Activated CD8-positive, alpha-beta memory T cell treated with anti-CD3 and anti-CD28 coated beads, Interleukin-2, amount 50 U/mL, for 4 hours (primary cell): ENCODE results near the gene STYK1.
"Not testable (repeated sequence)": the region's sequence is repeated elsewhere in the genome, so short reads cannot be mapped to it uniquely, and the experiment has no call there.

ENCODE experiments used
- DNase-seq: peaks from one replicate; pipeline ENCODE4 v3.0.0-alpha.2; 2020

The STYK1 gene

GRCh38 chr12:10618338-10618987 lies 55.4 kb downstream of the STYK1 start:
- DNase-seq: no peak

- DNase-seq: no peak
Measured at GRCh38 chr12:10617863-10618262, 56.0 kb downstream of the STYK1 start.

DNA sequence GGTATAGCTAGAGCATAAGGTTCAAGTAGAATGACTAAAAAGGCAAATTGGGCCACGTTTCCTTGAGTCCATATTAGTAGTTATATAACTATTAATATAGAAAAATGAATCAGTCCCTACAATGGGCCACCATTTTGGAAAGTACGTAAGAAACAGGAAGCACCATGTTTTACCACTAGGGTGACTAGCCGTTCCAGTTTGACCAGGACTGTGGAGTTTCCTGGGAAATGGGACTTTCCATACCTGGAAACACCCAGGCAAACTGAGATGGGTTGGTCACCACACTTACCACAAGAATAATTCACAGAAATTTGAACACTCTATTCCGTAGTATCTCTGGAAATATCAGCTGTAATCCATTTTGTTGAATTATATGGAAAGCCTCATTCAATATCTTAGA lies 58.3 kb downstream of the STYK1 start:
- no peak for DNase-seq

DNA sequence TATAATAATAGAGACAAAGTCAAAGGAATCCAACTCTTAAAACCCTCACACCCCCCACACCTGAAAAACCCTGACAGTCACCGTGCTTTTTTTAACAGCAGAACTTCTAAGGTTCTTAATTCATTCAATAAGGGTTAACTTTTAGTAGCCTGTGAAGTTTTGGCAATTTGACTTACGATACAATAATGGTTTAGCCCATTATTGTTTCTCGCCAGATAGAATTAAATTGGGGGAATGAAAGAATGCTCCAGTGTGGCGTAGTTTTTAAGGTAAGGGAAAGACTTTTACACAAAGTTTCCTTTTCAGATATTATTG lies 59.8 kb downstream of the STYK1 start:
- DNase-seq: no peak

- DNase-seq: peak; percentile 99
Measured at GRCh38 chr12:10613349-10614055, 60.4 kb downstream of the STYK1 start, which contains the start of gene MAGOHB. MAGOHB (minus strand) TSS chr12:10613609; CDS start chr12:10613532, 77 bp downstream.

GRCh38 chr12:10612984-10613348 lies 60.9 kb downstream of the STYK1 start:
- DNase-seq: no peak

GRCh38 chr12:10612110-10612509 lies 61.7 kb downstream of the STYK1 start:
- DNase-seq: no peak

- DNase-seq: not testable (repeated sequence)
Measured at GRCh38 chr12:10611258-10611657, 62.6 kb downstream of the STYK1 start.

GRCh38 chr12:10610188-10610587 lies 63.7 kb downstream of the STYK1 start:
- DNase-seq: no peak

DNA sequence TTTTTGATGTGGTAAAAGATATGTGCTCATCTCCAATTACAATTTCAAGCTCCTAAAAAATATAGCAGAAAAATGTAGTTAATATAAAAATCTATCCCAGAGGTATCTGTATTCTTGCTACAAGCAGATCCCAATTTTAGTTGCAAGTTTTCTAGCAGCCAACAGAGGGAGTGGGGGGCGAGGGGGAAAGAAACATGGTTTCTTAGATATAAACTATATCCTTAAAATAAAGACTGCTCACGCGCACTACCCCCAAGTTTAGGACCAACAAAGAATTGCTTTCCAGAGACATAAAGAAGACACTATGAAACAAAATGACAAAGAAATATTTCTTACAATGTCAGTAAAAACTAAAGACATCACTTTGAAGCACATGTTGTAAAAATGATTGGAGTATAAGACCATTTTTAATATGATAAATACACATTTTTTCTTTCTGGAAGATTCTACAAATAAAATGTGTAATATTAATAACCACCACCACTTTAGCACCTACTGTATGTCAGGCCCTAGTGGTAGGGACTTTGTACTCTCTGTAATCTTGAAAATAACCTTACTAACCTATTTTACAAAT lies 65.9 kb downstream of the STYK1 start:
- DNase-seq: no peak

DNA sequence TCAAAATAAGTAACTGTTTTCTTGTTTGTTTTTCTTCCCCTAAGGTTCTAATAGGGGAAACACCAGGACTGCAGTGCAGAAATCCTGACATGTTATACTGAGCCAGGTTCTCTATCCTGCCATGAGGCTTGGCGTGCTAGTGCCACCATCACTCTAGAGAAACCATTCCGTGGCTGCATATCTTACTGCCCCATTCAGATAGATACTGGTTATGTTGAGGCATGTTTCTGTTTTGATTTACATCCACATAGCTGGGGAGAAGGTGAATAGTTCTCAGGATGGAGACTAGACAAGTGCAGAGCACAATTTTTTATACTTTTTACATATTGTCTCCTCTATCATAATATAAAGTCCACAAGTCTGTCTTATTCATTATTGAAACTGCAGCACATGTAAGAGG lies 72.0 kb downstream of the STYK1 start:
- DNase-seq: no peak

- no peak for DNase-seq
Measured at GRCh38 chr12:10600988-10601387, 72.9 kb downstream of the STYK1 start.

- DNase-seq: no peak
Measured at GRCh38 chr12:10595881-10596280, 78.0 kb downstream of the STYK1 start.

GRCh38 chr12:10590966-10591365 lies 82.9 kb downstream of the STYK1 start:
- DNase-seq: no peak

- DNase-seq: no peak
Measured at GRCh38 chr12:10584415-10584814, 89.4 kb downstream of the STYK1 start.

DNA sequence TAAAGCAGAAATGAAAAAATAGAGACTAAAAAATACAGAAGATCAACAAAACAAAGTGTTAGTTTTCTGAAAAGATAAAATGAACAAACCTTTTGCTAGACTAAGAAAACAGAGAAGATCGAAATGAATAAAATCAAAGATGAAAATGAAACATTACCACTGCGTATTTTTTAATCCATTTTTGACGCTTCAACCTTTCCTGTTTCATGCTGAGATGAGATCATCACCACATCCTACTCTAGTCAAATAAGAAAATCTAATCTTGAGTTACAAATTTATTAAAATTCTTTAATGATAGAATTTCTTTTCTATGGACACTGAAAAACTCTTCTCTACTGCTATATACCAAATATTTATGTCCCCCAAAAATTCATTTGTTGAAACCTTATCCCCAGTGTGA lies 91.1 kb downstream of the STYK1 start:
- DNase-seq: no peak

DNA sequence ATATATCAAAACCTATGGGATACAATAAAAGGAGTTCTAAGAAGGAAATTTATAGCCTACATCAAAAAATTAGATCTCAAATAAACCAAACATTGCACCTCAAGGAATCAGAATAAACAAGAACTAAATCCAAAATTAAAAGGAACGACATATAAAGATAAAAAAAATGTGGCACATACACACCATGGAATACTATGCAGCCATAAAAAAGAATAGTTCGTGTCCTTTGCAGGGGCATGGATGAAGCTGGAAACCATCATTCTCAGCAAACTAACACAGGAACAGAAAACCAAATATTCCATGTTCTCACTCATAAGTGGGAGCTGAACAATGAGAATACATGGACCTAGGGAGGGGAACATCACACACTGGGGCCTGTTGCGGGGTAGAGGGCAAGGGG lies 91.7 kb downstream of the STYK1 start:
- not testable (repeated sequence) for DNase-seq

DNA sequence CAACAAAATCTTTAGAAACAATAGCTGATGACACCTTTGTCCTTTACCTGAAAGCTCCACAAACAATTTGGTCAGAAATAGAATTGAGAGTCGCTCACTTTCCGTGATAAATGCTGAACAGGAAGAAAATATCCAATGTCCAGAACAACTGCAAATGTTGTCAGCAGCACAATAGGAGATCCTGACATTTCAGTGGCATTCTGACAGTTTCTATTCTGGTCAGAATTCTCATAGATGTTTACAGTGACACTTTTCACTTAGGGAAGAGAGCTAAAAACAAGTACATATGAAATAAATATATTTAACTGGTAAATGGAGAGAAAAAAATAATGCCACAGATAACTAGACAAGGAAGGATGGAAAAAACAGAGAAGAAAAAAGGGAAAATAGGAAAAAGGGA lies 99.5 kb downstream of the STYK1 start:
- no peak for DNase-seq

GRCh38 chr12:10572021-10572490 lies 101.8 kb downstream of the STYK1 start:
- DNase-seq: not testable (repeated sequence)

- DNase-seq: no peak
Measured at GRCh38 chr12:10571141-10571540, 102.7 kb downstream of the STYK1 start.
